DOHH2 (cell line): Measurements from ENCODE around the gene PDZRN3.

Experiments used
- H3F3A ChIP-seq: fragments of 200-600 bp; sonication (generic), shearing (Covaris generic); 2 replicates; pipeline ENCODE4 v1.6.0; 2016; ENCODE audit warnings: antibody characterized with exemption, mild to moderate bottlenecking; ENCODE audit not compliant: control insufficient read depth, insufficient read depth
- H3K27ac ChIP-seq: fragments of 200-600 bp; sonication (generic); 2 replicates; pipeline ENCODE4 v1.5.1; 2014; ENCODE audit warnings: low read depth, mild to moderate bottlenecking, low read length, moderate library complexity
- H3K27me3 ChIP-seq: fragments of 200-600 bp; sonication (generic); 2 replicates; pipeline ENCODE4 v1.6.1; 2014; ENCODE audit warnings: mild to moderate bottlenecking, low read length, mixed read lengths; ENCODE audit not compliant: control insufficient read depth
- H3K36me3 ChIP-seq: fragments of 200-600 bp; sonication (generic); 2 replicates; pipeline ENCODE4 v1.6.1; 2014; ENCODE audit warnings: mild to moderate bottlenecking, low read length, moderate library complexity, mixed read lengths; ENCODE audit not compliant: control insufficient read depth
- H3K4me1 ChIP-seq: fragments of 200-600 bp; sonication (generic); 2 replicates; pipeline ENCODE4 v1.6.1; 2014; ENCODE audit warnings: mild to moderate bottlenecking, low read length, mixed read lengths; ENCODE audit not compliant: control insufficient read depth
- H3K4me2 ChIP-seq: fragments of 200-600 bp; sonication (generic); 2 replicates; pipeline ENCODE4 v1.6.0; 2014; ENCODE audit warnings: mild to moderate bottlenecking, low read length, moderate library complexity
- H3K4me3 ChIP-seq: fragments of 200-600 bp; sonication (generic); 2 replicates; pipeline ENCODE4 v1.5.1; 2014; ENCODE audit warnings: mild to moderate bottlenecking, low read length, mixed read lengths
- H3K79me2 ChIP-seq: fragments of 200-600 bp; sonication (generic); 2 replicates; pipeline ENCODE4 v1.6.1; 2014; ENCODE audit warnings: mild to moderate bottlenecking, low read length, mixed read lengths; ENCODE audit not compliant: control insufficient read depth
- H3K9me2 ChIP-seq: fragments of 200-600 bp; sonication (generic); replicated peaks from 2 replicates; pipeline ENCODE4 v1.6.1; 2014; ENCODE audit warnings: mild to moderate bottlenecking, low read length, mixed read lengths; ENCODE audit not compliant: control insufficient read depth
- H3K9me3 ChIP-seq: fragments of 200-600 bp; sonication (generic); 2 replicates; pipeline ENCODE4 v1.6.1; 2014; ENCODE audit warnings: antibody characterized with exemption, low read length, mixed read lengths; ENCODE audit not compliant: control insufficient read depth, insufficient read depth
- H4K20me1 ChIP-seq: fragments of 200-600 bp; sonication (generic); 2 replicates; pipeline ENCODE4 v1.6.0; 2014; ENCODE audit warnings: low read depth, mild to moderate bottlenecking, antibody characterized with exemption, low read length, moderate library complexity; ENCODE audit not compliant: control insufficient read depth, insufficient read depth
- CTCF ChIP-seq: fragments of 200-600 bp; sonication (generic); IDR thresholded peaks from one replicate; pipeline ENCODE4 v1.5.1; 2014; ENCODE audit warnings: antibody characterized with exemption, mild to moderate bottlenecking, low read depth, low read length; ENCODE audit not compliant: poor library complexity, severe bottlenecking
- EZH2phosphoT487 ChIP-seq: fragments of 200-600 bp; sonication (generic); IDR thresholded peaks from 2 replicates; pipeline ENCODE4 v1.6.1; 2017; ENCODE audit warnings: borderline replicate concordance, mild to moderate bottlenecking, antibody characterized with exemption, low read length, moderate library complexity, mixed read lengths

PDZRN3 gene

GRCh38 chr3:73401616-73402279 lies 223.0 kb downstream of the PDZRN3 start:
- Histone ChIP-seq H3K9me3 (no peaks in the 10 kb centered on the region), H3K4me2 (no peak overlapping the region), H3F3A (no peaks in the 10 kb centered on the region), H3K4me1 (no peaks in the 10 kb centered on the region), H3K9me2 (no peaks in the 10 kb centered on the region), H3K27ac (no peak overlapping the region), H3K79me2 (no peaks in the 10 kb centered on the region), H3K36me3 (no peaks in the 10 kb centered on the region), H3K4me3 (no peak overlapping the region), H4K20me1 (no peaks in the 10 kb centered on the region), H3K27me3 (no peaks in the 10 kb centered on the region)
- TF ChIP-seq EZH2phosphoT487 (no peak), CTCF (no peak)

DNA sequence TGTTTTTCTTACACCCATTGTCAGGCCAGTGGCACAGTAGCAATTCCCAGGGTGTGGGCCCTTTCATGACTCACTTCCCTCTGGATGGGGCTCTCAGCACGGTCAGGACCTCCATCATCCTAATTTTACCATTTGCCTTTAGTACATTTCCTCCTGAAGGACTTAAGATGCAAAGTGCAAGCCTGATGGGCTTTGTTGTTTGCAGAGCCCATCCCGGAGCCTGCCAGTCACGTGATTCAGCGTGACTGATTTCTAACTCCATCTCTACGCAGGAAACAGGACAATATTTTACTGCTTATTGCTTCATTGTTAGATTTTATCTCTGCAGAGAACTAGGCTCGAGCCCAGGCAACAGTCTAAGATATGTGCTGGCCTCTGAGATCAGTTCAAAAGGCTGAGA lies 223.7 kb downstream of the PDZRN3 start:
- TF ChIP-seq CTCF: no peak
- no peak for TF ChIP-seq EZH2phosphoT487
- Histone ChIP-seq H3K27me3 (no peaks in the 10 kb centered on the region), H3K27ac (no peak overlapping the region), H3K4me1 (no peaks in the 10 kb centered on the region), H3K9me3 (no peaks in the 10 kb centered on the region), H3K4me2 (no peak overlapping the region), H3K9me2 (no peaks in the 10 kb centered on the region), H4K20me1 (no peaks in the 10 kb centered on the region), H3K79me2 (no peaks in the 10 kb centered on the region), H3K36me3 (no peaks in the 10 kb centered on the region), H3F3A (no peaks in the 10 kb centered on the region), H3K4me3 (no peak overlapping the region)

DNA sequence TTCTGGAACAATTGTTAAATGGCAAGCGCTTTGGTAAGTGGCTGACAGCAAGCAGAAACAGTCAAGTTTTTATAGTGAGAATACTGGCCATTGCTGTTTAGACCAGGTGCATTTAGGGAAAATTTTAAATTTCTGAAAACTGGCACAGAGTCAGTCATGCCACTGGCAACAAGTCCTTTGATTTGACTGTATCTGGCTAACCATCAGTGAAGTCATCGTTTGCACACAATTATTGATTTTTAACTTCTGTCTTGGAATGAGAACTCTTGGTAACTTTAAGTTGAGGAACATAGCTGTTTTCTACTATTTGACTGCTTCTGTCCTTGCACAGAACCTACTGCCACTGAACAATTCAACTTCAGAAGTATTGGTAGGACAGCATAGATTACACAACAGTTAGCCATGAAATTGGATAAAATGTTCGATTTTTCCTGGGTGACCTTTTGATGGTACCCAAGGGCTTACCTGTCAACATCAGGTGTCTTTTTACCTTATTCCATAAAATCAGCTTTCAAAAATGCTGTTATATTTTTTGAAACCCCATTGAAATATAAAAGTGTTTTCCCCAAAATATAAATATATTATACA lies 225.0 kb downstream of the PDZRN3 start:
- H3K4me1 ChIP-seq: no peaks in the 10 kb centered on the region
- H3K79me2 ChIP-seq: no peaks in the 10 kb centered on the region
- no peak overlapping the region for H3K4me3 ChIP-seq
- no peak for TF ChIP-seq EZH2phosphoT487
- no peak for TF ChIP-seq CTCF
- H3K9me3 ChIP-seq: no peaks in the 10 kb centered on the region
- no peaks in the 10 kb centered on the region for H3K9me2 ChIP-seq
- H3K36me3 ChIP-seq: no peaks in the 10 kb centered on the region
- H4K20me1 ChIP-seq: no peaks in the 10 kb centered on the region
- H3K27me3 ChIP-seq: no peaks in the 10 kb centered on the region
- no peaks in the 10 kb centered on the region for H3F3A ChIP-seq
- H3K27ac ChIP-seq: no peak overlapping the region
- no peak overlapping the region for H3K4me2 ChIP-seq
